Left ventricle myocardium inferior (tissue), 1 donor: Measurements from ENCODE around the gene FUT6. TPM values are rescaled to one million over a fixed set of nuclear protein-coding genes. Genes with fewer than 3 reads are reported as not detected.
"Not testable (repeated sequence)": the region's sequence is repeated elsewhere in the genome, so short reads cannot be mapped to it uniquely, and the experiment has no call there.

Experiments used
- DNase-seq: peaks from one replicate; pipeline ENCODE4 v3.0.0-alpha.2; 2020
- H3K27ac ChIP-seq: fragments of 200-600 bp; replicated peaks from 2 replicates; pipeline ENCODE4 v1.8.0; 2021
- H3K27me3 ChIP-seq: fragments of 200-600 bp; 2 replicates; pipeline ENCODE4 v1.8.0; 2021; ENCODE audit warnings: low read depth
- H3K36me3 ChIP-seq: fragments of 200-600 bp; 2 replicates; pipeline ENCODE4 v1.8.0; 2021
- H3K4me1 ChIP-seq: fragments of 200-600 bp; 2 replicates; pipeline ENCODE4 v1.8.0; 2021
- H3K4me3 ChIP-seq: fragments of 200-600 bp; 2 replicates; pipeline ENCODE4 v1.8.0; 2021; ENCODE audit warnings: mild to moderate bottlenecking, moderate library complexity
- H3K9me3 ChIP-seq: fragments of 200-600 bp; replicated peaks from 2 replicates; pipeline ENCODE4 v1.8.0; 2021
- intact Hi-C: fragments of 100-400 bp; cut with micrococcal nuclease; formaldehyde crosslinking; loops from one replicate; pipeline ENCODE4 v1.11.0; 2022
- long read RNA-seq: library from polyadenylated mRNA; unstranded; transcript quantifications from one replicate; pipeline ENCODE4 v2.0.0, GENCODE V29; 2021
- total RNA-seq: library from RNA; stranded (reverse); fragmentation: NEBNext Ultra II Directional; extraction: Animal tissue kit (Norgen Biotek cat#: 25700); gene quantifications from one replicate; pipeline ENCODE4 v1.2.1, GENCODE V29; 2021
- TF ChIP-seq, protein P1 (sequence below): fragments of 200-600 bp; IDR thresholded peaks from 2 replicates; pipeline ENCODE4 v1.8.0; 2021; ENCODE audit warnings: antibody characterized with exemption, mild to moderate bottlenecking, borderline replicate concordance
- donor health status: DM: no; HTN: yes; CAD: no; lungs with severe emphysema.

The FUT6 gene, protein sequence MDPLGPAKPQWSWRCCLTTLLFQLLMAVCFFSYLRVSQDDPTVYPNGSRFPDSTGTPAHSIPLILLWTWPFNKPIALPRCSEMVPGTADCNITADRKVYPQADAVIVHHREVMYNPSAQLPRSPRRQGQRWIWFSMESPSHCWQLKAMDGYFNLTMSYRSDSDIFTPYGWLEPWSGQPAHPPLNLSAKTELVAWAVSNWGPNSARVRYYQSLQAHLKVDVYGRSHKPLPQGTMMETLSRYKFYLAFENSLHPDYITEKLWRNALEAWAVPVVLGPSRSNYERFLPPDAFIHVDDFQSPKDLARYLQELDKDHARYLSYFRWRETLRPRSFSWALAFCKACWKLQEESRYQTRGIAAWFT
- not detected for total RNA-seq
- long read RNA-seq = 0 reads

DNA sequence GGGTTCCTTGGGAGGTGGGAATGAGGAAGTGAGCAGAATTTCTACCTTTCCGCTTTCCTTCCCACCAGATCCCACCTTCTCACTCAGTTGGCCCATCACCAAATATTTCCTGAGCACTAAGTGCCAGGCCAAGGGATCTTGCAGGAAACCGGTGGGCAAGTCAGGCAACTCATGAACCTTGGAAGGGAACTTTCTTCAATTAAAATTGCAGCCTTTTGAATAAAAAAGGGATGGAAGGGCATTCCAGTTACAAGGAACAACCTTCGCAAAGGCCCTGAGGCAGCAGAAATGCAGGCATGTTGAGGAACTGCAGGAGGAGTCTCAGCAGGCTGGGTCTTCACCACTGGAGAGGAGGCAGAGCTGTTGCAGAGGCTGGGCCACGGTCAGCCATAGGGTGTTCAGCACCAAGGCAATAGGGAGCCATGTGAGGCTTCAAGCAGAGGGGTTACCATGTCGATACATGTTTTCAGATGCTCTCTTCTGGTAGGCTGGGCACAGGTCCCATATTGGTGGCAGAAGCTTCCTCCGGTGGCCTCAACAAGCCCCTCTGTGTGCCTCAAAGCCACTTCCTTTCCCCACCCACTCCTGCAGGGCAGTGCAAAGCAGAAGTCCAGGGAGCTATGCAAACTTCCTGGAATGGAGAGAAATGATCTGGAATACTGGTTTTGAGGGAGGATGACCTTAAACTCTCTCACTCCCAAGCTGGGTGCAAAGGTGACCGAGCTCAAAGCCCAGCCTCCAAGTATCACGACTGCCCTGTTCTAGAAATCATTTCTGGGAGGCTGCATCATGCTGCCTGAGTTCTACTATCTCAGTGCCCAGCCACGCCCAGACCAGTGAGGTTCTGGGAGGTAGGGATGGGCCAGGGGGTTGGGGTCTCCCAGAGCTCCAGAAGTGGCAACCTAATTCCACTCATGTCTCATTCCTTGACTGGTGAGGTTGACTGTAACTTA lies at the start of gene FUT6:
TSS of gene FUT6 (minus strand) at position 638 of the 953 bp plus-strand sequence. CDS start 7,135 bp downstream, outside the sequence.
- no peak for DNase-seq
- Histone ChIP-seq H3K27me3 (peaks cover 12% of the 10 kb centered on the region), H3K4me1 (no peaks in the 10 kb centered on the region), H3K4me3 (no peak within 1 kb of the TSS), H3K9me3 (no peaks in the 10 kb centered on the region), H3K27ac (no peak within 1 kb of the TSS), H3K36me3 (no peaks in the 10 kb centered on the region)
- TF ChIP-seq, protein P1, sequence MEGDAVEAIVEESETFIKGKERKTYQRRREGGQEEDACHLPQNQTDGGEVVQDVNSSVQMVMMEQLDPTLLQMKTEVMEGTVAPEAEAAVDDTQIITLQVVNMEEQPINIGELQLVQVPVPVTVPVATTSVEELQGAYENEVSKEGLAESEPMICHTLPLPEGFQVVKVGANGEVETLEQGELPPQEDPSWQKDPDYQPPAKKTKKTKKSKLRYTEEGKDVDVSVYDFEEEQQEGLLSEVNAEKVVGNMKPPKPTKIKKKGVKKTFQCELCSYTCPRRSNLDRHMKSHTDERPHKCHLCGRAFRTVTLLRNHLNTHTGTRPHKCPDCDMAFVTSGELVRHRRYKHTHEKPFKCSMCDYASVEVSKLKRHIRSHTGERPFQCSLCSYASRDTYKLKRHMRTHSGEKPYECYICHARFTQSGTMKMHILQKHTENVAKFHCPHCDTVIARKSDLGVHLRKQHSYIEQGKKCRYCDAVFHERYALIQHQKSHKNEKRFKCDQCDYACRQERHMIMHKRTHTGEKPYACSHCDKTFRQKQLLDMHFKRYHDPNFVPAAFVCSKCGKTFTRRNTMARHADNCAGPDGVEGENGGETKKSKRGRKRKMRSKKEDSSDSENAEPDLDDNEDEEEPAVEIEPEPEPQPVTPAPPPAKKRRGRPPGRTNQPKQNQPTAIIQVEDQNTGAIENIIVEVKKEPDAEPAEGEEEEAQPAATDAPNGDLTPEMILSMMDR = no peak
- intact Hi-C loops = no loop called here

DNA sequence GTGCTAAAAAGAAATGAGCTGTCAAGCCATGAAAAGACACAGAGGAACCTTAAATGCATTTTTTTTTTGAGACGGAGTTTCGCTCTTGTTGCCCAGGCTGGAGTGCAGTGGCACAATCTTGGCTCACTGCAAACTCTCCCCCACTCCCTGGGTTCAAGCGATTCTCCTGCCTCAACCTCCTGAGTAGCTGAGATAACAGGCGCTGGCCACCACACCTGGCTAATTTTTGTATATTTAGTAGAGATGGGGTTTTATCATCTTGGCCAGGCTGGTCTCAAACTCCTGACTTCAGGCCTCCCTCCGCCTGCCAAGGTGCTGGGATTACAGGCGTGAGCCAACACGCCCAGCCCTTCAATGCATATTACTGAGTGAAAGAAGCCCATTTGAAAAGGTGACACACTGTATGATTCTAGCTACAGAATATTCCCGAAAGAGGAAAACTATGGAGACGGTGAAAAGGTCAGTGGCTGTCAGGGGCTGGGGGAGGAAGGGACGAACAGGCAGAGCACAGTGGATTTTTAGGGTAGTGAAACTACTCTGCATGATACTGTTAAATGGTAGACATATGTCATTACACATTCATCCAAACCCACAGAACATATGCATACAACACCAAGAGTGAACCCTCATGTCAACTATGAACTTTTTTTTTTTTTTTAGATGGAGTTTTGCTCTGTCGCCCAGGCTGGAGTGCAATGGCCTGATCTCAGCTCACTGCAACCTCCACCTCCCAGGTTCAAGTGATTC lies 44.7 kb upstream of the FUT6 start:
- peaks cover 14% of the 10 kb centered on the region for H3K4me1 ChIP-seq
- H3K27me3 ChIP-seq = peaks cover 25% of the 10 kb centered on the region
- H3K36me3 ChIP-seq, H3K4me3 ChIP-seq, H3K9me3 ChIP-seq, H3K27ac ChIP-seq, DNase-seq, intact Hi-C loops: not testable (repeated sequence)

DNA sequence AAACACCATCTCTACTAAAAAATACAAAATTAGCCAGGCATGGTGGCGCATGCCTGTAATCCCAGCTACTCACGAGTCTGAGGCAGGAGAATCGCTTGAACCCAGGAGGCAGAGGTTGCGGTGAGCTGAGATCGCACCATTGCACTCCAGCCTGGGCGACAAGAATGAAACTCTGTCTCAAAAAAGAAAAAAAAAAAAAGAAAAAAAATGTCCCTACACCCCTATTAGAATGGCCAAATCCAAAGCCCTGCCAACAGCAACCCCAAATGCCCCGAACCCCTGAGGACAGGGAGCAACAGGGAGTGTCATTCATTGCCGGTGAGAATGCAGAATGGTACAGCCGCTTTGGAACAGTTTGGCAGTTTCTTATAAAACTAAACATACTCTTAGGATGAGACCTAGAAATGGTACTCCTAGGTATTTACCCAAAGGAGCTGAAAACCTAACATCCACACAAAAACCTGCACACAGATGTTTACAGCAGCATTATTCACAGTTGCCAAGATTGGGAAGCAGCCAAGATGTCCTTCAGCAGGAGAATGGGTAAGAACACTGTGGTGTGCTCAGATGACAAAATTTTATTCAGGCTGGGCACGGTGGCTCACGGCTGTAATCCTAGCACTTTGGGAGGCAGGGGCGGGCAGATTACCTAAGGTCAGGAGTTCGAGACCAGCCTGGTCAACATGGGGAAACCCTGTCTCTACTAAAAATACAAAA lies 43.8 kb upstream of the FUT6 start:
- H3K9me3 ChIP-seq, H3K36me3 ChIP-seq, H3K4me3 ChIP-seq, intact Hi-C loops, H3K27ac ChIP-seq, DNase-seq: not testable (repeated sequence)
- peaks cover 33% of the 10 kb centered on the region for H3K27me3 ChIP-seq
- H3K4me1 ChIP-seq = peaks cover 14% of the 10 kb centered on the region

DNA sequence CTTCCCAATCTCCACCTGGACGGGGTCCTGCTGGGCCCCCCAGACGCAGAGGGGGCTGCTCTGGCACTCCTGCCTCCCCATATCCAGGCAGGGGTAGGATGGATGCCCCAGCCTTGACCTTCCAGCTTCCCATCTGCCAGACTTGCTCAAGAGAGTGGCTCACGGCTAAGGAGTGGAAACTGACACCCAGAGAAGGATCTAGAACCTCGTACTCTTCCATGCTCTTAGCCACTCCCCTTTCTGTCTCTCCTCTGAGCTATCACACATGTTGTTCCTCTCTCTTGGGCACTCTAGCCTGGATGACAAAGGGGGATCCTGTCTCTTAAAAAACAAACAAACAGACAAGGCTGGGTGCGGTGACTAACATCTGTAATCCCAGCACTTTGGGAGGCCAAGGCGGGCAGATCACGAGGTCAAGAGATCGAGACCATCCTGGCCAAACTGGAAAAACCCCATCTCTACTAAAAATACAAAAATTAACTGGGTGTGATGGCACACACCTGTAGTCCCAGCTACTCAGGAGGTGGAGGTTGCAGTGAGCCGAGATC lies 43.0 kb upstream of the FUT6 start:
- H3K4me3 ChIP-seq = no peak overlapping the region
- H3K27ac ChIP-seq = no peak overlapping the region
- H3K4me1 ChIP-seq = peaks cover 14% of the 10 kb centered on the region
- TF ChIP-seq, protein P1 = no peak
- no peaks in the 10 kb centered on the region for H3K36me3 ChIP-seq
- H3K9me3 ChIP-seq = no peaks in the 10 kb centered on the region
- peaks cover 39% of the 10 kb centered on the region for H3K27me3 ChIP-seq
- intact Hi-C loops = no loop called here
- no peak for DNase-seq

DNA sequence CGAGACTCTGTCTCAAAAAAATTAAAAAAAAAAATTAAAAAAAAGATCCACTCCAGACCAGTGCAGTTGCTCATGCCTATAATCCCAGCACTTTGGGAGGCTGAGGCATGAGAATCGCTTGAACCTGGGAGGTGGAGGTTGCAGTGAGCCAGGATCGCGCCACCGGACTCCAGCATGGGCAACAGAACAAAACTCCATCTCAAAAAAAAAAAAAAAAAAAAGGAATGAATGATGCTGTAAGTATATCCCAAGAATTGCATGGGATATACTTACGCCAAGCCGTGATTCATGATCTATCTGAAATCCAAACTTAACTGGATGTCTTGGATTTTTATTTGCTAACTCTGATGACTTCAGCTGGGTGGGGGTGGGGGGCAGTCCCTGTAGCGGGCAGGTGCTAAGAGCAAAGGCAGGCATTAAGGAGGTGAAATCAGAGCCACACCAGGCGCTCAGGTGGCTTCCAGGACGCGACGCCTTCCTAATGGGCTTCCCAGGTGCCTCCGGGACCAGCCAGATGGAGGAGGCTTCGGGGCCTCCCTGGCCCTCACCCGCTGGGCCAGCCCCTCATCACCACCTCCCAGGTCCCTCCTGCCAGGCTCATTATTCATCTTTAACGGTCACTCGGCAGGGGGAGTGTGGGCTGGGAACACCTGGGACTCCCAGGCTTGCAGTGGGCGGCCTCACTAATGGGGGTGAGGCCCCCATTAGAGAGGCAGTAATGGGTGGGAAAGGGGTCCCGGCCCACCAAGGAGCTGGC lies 42.2 kb upstream of the FUT6 start:
- H3K4me1 ChIP-seq = peaks cover 14% of the 10 kb centered on the region
- H3K9me3 ChIP-seq = no peaks in the 10 kb centered on the region
- H3K27me3 ChIP-seq = peaks cover 39% of the 10 kb centered on the region
- no peaks in the 10 kb centered on the region for H3K36me3 ChIP-seq
- H3K4me3 ChIP-seq = no peak overlapping the region
- TF ChIP-seq, protein P1 = no peak
- intact Hi-C loops = no loop called here
- H3K27ac ChIP-seq = no peak overlapping the region
- no peak for DNase-seq
